NCI-H82 (cell line): Measurements from ENCODE around the gene POLQ.
"Not testable (repeated sequence)": the region's sequence is repeated elsewhere in the genome, so short reads cannot be mapped to it uniquely, and the experiment has no call there.

ENCODE experiments used
- DNase-seq: peaks from one replicate; lab custom pipeline; 2025; lab: John Stamatoyannopoulos, UW

The POLQ gene

DNA sequence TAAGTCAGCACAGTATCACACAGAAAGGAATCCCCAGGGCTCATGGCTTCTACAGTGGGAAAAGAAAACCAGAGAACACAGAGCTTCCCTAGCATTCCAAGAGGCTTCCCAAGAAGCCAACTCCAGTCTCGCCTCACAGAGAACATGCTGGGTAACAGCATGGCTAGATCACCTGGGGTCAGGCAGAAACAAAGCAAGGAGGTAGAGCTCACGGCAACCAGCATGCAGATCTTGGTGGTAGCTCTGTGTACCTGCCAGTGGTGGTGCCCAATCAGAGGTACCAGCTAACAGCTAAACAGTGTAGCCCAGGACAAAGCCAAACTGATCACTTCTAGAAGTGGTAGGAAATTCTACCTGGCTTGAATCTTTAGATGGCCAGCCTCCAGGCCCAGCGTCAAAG lies 31.3 kb downstream of the POLQ start:
- DNase-seq = no peak

DNA sequence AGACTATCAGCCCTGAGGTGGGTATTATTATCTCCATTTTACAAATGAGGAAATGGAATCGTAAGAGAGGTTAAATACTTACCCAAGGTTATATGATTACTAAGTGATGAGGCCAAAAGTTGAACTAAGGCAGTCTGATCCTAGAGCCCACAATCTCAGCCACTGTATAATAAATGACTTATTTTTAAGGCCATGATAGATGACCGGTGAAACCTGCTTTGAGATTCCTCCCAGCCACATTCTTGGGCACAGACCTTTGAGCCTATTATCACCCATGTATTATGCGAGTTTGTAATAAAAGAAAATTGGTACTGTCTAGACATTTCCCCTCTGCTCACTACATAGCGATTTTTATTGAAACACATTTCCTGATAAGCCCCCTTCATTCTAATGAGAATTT lies 37.4 kb downstream of the POLQ start:
- DNase-seq = no peak

DNA sequence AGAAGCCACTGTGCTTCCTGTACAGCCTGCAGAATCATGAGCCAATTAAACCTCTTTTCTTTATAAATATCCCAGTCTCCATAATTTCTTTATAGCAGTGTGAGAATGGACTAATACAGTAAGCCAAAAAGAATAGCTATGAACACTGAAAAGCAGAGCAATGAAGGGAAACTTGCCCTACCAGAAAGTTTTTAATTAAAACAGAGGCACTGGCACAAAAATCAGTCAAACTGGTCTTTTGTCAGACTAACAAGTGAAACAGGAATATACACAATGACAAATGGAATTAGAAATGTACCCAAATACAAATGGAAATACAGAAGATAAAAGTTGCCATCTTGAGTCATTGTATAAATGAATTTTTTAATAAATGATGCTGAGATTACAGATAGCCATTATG lies 40.5 kb downstream of the POLQ start:
- DNase-seq = no peak

DNA sequence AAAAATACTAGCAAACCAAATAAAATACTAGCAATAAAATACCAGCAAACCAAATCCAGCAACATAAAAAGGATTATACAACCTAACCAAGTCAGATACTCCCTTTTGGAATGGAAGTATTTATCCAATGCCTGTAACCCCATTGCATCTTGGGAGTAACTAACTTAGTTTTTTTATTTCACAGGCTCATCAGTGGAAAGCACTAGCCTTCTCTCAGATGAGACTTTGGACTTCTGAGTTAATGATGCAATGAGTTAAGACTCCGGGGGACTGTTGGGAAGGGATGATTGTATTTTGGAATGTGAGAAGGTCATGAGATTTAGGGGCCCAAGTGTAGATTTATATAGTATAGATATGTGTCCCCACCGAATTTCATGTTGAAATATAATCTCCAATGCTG lies 41.2 kb downstream of the POLQ start:
- no peak for DNase-seq

DNA sequence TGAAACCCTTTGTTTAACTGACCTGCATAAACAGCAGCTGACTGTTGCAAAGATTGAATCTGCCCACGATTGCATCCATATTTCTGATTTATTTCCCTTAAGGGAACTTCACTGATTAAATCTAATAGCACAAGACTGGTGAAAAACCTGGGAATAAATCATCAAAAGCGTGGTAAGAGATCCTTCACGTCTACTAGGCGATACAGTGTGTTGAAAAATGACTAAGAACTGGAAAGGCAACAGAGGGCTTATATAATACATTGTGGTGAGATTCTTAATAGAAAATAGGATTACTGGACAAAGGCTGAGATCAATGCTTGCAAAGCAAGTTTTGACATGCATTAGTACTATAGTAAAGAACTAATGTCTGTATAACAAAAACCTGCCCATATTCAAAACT lies 49.0 kb downstream of the POLQ start:
- no peak for DNase-seq

DNA sequence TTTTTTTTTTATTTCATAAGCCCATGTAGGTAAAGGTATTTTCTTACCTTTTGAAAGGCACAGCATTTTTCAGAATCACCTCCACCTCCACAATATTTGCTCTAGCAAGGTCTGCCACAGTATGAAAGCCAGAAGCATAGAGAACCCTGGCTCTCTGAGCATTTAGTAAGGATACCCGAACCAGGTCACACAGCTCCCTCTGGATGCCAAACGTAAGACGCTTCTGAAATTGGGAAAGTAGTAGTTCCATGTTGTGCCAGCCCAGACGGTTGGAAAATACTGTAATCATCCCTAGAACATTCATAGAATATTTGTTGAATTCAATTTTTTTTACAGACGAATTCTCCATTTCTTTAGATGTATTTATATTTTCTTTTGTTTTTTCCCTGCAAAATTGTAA lies 52.4 kb downstream of the POLQ start:
- no peak for DNase-seq

DNA sequence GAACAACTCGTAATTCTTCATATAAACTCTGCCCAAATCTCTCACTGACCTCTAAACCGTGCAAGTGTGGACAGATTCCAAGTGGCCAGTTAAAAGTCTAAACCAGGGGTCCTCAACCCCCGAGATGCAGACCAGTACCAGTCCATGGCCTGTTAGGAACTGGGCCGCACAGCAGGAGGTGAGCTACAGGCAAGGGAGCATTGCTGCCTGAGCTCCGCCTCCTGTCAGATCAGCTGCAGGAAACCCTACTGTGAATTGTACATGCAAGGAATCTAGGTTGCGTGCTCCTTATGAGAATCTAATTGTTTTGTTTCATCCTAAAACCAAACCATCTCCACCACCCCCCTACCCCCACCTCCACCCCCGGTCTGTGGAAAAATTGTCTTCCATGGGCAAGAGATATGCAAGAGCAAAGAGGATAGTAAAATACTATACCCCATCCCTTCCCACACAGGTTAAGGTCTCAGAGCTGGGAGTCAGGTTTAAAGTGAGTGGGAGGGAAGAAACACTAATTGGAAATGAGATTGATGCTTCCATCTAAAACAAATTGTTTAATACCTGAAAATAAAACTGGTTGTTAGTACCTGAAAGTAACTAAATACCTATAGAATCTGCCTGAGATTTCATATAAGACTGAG lies 54.0 kb downstream of the POLQ start:
- no peak for DNase-seq

DNA sequence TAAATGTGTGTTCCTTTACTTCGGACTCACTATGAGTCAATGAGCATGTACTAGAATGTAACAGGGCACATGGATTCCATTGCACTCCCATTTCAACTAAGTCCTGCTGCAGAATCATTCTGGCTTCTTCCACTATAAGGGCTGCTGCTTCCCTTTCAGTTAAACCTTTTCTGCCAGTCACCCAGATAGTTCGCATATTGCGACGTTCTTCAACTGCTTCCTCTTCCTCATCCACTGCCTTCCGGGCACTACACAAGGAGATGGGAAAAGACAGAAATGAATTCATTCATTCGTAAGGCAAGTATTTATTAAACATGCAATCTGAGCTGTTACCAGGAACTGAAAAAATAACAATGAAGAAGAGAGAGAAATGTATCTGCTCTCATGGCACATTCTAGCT lies 55.6 kb downstream of the POLQ start:
- DNase-seq = no peak

DNA sequence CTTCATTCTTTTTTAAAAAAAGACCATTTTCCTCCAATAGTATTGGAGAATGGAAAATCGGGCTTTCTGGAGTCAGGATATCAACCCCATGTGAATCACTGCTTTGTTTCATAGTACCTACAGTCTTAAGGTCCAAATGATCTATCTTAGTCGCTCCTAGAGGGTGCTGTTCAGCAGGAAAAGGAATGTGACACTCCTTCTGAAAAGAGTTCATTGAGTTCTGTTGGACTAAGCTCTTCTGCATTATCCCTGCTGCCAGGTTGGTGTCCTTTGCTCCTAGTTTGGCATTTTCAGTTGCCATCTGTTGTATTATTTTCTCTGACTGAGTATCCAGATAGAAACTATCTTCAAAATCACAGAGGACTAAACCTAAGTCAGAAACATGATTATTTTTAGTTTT lies 57.2 kb downstream of the POLQ start:
- DNase-seq = peak; percentile 41

DNA sequence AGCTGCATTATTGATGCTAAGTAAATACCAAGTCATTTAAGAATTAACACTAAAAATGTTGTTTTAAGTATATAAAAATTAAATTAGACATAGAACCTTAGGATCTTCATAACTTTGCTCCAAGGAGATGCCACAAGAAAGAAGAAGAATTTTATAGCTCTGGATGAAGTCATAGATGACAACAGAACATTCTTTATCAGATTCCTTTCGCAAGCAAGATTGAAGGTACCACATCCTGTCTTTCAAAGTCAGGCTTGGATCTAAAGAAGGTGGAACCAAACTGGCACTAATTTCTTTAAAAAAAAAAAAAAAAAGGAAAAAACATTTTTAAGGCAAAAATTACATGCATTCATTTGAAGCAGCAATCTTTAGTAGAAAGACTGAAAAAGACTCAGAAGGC lies 62.5 kb downstream of the POLQ start:
- no peak for DNase-seq

DNA sequence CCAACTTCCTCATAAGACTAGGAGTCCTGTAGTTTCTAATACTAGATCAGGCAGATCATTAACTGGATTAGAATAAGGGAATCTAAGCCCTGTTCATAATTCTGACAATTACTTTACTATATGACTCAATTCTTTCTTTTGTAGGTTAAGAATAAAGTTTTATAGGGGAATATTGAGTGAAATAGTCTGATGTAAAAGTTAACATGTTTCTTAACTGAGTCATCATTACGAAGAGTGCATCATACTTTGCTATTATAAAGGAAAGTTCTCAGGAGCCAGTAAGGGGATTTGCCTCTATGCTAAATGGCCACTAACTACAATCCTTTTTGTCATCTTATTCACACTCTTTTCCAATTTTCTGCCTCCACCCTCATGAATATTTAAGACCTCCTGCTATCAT lies 63.1 kb downstream of the POLQ start:
- no peak for DNase-seq

DNA sequence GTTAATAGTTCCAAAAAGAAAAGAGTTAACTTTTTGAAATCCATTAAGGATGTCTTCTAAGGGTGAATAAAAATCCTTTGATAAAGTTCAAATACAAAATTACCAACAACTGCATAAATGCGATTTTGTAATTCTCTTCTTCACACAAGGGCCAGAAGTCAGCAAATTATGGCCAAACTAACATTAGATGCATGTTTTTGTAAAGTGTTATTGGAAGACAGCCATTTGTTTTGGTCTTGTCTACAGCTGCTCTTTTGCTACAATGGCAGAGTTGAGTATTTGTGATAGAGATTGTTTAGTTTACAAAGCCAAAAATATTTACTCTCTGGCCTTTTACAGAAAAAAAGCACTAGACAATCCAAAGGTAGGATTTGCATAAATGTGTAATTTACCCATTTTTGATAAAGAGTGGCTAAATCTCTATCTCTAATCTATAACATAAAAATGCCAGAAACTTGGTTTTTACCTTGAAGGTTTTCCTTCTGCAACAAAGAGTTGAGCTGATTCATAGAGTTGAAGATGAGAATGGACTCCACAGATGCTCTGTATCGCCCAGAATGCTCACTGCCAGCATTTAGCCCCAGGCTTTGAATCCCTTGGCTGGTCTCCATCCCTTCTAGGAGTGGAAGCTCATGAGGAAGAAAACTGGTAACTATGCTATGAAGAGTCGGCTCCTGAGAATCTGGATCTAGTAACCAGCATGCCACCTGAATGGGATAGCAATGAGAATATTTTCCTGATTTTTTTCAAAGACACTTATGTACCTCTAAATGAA lies 64.5 kb downstream of the POLQ start:
- no peak for DNase-seq

DNA sequence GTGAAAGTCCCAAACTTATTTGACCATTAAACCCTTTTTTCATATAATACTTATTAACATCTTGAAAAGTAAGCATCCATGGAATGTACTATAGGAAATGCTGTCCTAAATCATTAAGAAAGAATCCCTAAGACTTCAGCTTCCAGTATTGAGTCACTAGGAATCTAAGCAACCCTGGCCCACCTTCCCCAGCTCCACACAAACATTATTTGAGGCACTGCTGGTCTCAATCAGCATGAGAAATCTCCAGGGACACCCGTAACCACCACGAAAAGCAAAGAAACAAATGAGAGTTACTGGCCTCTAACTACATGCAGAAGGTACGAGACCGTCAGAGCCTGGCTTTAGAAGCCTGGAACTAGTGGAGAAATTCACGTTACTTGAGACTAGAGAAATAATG lies 68.2 kb downstream of the POLQ start:
- DNase-seq = no peak

DNA sequence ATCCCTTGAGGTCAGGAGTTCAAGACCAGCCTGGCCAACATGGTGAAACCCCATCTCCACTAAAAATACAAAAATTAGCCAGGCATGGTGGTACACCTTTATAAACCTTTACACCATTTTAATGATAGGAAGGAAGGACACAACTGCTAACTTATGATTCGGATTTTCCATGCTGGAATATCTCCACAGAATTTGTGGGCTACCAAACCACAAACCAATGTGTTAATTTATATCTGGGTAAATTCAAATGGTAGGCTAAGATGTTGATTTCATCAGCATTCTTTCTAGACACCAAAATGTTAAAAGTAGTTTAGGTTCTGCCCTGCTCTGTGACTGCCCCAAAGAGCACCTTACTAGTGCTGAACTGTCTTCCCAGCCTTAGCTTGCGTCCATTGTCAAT lies 72.8 kb downstream of the POLQ start:
- DNase-seq = no peak

DNA sequence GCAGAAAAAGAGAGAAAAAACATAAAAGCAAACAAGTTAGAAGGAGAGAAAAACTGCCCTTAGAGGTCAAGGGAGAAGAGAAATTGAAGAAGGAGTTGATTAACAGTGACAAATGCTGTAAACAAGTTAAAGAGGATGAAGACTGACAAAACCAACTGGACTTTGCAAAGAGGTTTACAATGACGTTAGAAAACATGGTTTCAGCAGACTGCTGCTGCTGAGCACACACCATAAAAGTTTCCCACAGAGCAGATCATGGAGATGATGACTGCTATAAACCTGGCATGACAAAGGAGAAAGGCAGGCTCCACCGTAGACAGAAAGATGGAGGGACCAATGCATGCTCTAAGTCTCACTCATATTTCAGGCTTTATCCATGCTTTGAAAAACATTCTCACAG lies 78.7 kb downstream of the POLQ start:
- DNase-seq = no peak

DNA sequence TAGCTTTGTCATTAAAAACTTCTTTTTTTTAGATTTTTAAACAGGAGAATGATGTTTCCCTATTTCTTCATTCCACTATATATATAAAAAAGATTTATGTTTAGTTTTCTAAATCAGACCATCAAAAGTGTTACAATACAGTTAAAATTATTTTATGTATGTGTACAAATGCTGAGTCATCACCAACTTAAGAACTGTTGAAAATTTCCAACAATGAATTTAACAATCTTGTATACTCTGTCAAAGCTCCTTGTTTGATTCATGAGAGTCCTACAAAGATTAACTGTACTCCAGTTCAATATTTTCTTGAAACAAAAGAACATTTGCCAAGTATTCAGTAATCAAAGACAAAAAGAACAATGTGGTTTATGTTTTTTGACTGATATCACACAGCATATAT lies 82.0 kb downstream of the POLQ start:
- no peak for DNase-seq

DNA sequence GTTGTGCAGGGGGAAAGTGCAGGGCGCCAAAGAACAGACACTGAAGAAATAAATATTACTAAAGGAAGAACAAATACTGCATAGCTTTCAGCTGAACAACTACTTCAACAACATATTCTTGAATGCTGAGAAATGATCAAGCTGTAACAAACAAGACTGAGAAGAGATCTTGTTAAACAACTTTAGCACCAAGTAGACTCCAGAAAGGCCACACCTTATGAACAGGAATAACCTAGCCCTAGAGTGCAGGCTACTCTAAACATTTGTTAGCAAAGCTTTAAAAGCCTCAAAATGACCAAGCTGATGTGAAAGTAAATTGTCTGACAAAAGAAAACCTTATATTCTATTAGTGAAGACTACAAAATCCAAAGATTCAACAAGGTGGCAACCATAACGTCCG lies 83.2 kb downstream of the POLQ start:
- DNase-seq = no peak

DNA sequence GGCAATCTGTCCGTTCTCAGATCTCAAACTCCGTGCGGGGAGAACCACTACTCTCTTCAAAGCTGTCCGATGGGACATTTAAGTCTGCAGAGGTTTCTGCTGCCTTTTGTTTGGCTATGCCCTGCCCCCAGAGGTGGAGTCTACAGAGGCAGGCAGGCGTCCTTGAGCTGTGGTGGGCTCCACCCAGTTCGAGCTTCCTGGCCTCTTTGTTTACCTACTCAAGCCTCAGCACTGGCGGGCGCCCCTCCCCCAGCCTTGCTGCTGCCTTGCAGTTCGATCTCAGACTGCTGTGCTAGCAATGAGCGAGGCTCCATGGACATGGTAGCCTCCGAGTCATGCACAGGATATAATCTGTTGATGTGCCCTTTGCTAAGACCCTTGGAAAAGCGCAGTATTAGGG lies 94.0 kb downstream of the POLQ start:
- DNase-seq = not testable (repeated sequence)

DNA sequence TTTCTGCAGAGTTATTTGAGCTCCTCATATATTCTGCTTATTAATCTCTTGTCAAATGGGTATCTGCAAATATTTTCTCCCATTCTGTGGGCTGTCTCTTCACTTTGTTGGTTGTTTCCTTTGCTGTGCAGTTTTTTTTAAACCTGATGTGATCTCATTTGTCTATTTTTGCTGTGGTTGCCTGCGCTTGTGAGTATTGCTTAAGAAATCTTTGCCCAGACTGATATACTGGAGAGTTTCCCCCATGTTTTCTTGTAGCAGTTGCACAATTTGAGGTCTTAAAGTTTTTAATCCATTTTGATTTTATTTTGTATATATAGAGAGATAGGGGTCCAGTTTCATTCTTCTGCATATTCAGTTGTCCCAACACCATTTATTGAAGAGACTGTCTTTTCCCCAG lies 102.3 kb downstream of the POLQ start:
- no peak for DNase-seq

DNA sequence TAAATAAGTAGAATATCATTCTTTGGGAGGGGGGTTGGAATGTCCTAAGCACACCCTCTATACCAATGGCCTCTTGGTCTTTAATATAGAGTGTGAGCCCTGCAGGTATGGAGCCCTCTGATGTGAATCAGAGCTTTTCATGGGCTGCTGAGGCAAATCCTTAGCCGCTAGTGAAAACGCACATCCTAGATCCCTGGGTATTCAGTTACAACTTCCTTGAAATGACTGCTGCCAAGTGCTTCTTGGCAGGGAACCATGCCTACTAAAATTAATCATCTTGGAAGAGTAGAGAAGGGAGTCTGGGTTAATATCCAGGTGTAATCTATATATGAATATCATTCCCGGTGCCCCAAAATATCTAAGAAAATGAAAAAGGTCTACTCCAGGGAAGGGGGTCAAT lies 109.1 kb downstream of the POLQ start:
- no peak for DNase-seq

DNA sequence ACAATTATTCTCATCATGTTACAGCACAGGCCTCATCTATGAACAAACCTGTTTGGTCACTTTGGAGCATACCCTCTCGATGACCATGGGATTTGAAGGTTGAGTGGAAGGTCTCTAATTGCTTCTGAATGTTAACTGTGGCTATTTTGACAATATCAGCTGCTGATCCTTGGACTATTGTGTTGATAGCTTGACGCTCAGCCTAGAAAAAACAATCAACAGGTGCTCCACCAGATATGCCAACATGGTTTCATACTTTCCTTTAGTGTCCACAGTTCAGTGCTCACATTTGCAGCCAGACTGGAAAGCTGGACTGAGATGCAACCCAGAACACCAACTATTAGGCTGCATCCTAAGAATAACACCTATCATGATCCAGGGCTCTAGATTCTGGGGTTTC lies 109.7 kb downstream of the POLQ start:
- DNase-seq = no peak

DNA sequence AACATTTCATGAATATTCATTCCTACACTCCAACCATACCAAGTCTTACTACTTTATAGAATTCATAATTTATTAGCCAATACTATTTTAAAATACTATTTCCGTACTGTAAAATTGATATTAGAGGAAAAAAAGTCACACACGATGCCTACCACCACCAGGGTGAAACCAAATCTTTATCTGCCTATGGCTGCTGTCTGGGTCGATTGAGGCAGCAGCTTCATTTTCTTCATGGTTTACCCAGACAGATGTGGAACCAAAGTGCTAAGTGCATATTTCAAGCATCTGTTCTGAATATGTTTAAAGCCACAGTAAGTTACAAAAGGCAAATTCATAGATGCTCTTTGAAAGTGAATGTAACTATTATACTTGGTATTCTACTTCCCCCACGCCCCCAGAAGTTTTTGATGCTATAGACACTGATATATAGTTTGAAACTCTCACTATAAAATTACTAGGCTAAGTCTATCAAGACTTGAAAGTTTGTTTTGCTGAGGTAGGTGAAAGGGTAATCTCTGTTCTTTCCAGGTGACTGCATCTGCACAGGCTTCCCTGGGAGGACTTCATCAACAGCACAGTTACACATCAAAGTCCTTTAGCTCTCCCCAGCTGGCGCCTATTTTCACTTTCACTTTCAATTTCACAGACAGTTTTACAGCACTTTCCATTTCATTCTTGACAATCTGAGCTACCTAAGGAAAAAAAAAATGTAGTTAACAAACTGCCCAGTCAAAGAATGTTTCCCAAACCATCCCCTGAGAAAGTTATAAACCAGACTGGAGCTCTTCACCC lies 113.9 kb downstream of the POLQ start:
- DNase-seq = no peak

DNA sequence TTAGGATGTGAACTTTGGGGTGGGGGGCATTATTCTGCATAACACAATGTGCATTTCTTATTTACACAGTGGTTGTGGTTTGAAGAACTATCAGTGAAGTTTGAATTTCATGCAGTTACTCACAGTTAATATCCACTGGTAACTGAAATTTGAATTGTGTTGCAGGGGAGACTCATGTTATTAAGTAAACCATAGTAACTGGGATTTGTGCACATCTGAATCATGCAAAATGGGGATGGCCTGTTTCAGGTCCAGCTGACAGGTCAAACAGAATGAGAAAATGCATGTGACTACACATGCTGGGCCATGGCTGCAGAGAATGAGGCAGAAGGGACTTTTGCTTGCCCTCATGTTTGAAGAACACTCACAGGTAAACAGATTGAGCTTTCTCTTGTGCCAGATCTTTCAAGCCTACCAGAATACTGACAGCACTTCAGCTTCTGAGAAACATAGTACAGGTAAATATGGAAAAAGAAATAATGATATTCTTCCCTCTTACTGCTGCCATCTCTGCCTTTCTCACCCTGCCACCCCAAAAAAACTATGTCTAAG lies 115.0 kb downstream of the POLQ start:
- DNase-seq = no peak
